Measurements from ENCODE around the gene PFKP. TPM values are rescaled to one million over a fixed set of nuclear protein-coding genes. Genes with fewer than 3 reads are reported as not detected.
"Not testable (repeated sequence)": the region's sequence is repeated elsewhere in the genome, so short reads cannot be mapped to it uniquely, and the experiment has no call there.

Gene PFKP
- total RNA-seq, 3 donors from 2014 or later, result 239 to 271 (median 253) TPM

GRCh38 chr10:3056280-3057037 is 10.9 kb upstream of the PFKP start:
- DNase-seq (no peak), ATAC-seq (peak in 1 of 2 donors; percentile 15)
- H3K36me3 Mint-ChIP-seq (ENCODE audit: insufficient read depth), result no peaks in the 10 kb centered on the region
- peaks cover 16% of the 10 kb centered on the region for H3K27me3 Mint-ChIP-seq (ENCODE audit: low read depth)
- H3K9me3 Mint-ChIP-seq, result no peaks in the 10 kb centered on the region
- H3K4me1 Mint-ChIP-seq (ENCODE audit: low read depth), result peaks cover 4% of the 10 kb centered on the region
- H3K4me3 Mint-ChIP-seq, result no peak overlapping the region

GRCh38 chr10:3057946-3058345 is 9.4 kb upstream of the PFKP start:
- no peak for ATAC-seq
- no peaks in the 10 kb centered on the region for H3K36me3 Mint-ChIP-seq (ENCODE audit: insufficient read depth)
- peaks cover 10% of the 10 kb centered on the region for H3K27me3 Mint-ChIP-seq (ENCODE audit: low read depth)
- H3K4me1 Mint-ChIP-seq (ENCODE audit: low read depth), result peaks cover 4% of the 10 kb centered on the region
- no peak for DNase-seq
- H3K9me3 Mint-ChIP-seq, result no peaks in the 10 kb centered on the region
- no peak overlapping the region for H3K4me3 Mint-ChIP-seq

GRCh38 chr10:3059974-3060373 is 7.4 kb upstream of the PFKP start:
- peaks cover 4% of the 10 kb centered on the region for H3K4me1 Mint-ChIP-seq (ENCODE audit: low read depth)
- peaks cover 1% of the 10 kb centered on the region for H3K27me3 Mint-ChIP-seq (ENCODE audit: low read depth)
- no peaks in the 10 kb centered on the region for H3K9me3 Mint-ChIP-seq
- H3K4me3 Mint-ChIP-seq, result no peak overlapping the region
- no peak for DNase-seq
- ATAC-seq, result no peak
- H3K36me3 Mint-ChIP-seq (ENCODE audit: insufficient read depth), result no peaks in the 10 kb centered on the region

- Mint-ChIP-seq H3K36me3 (ENCODE audit: insufficient read depth) (no peaks in the 10 kb centered on the region), H3K9me3 (no peaks in the 10 kb centered on the region), H3K4me1 (ENCODE audit: low read depth) (peaks cover 4% of the 10 kb centered on the region), H3K4me3 (no peak overlapping the region), H3K27me3 (ENCODE audit: low read depth) (peaks cover under 1% of the 10 kb centered on the region)
- DNase-seq (no peak), ATAC-seq (peak; percentile 57 to 61)
Measured at GRCh38 chr10:3060481-3060889, 6.9 kb upstream of the PFKP start.

- not testable (repeated sequence) for H3K36me3 Mint-ChIP-seq (ENCODE audit: insufficient read depth); H3K4me1 Mint-ChIP-seq (ENCODE audit: low read depth); H3K9me3 Mint-ChIP-seq; ATAC-seq; DNase-seq; H3K27me3 Mint-ChIP-seq (ENCODE audit: low read depth); H3K4me3 Mint-ChIP-seq
Measured at GRCh38 chr10:3061323-3061898, 5.9 kb upstream of the PFKP start.

GRCh38 chr10:3062502-3063186 is 4.7 kb upstream of the PFKP start:
- H3K4me1 Mint-ChIP-seq (ENCODE audit: low read depth), result no peaks in the 10 kb centered on the region
- H3K4me3 Mint-ChIP-seq, result no peak overlapping the region
- no peaks in the 10 kb centered on the region for H3K9me3 Mint-ChIP-seq
- H3K36me3 Mint-ChIP-seq (ENCODE audit: insufficient read depth), result no peaks in the 10 kb centered on the region
- no peaks in the 10 kb centered on the region for H3K27me3 Mint-ChIP-seq (ENCODE audit: low read depth)
- no peak for ATAC-seq
- no peak for DNase-seq

GRCh38 chr10:3064423-3064822 is 2.9 kb upstream of the PFKP start:
- Mint-ChIP-seq H3K27me3 (ENCODE audit: low read depth) (no peaks in the 10 kb centered on the region), H3K36me3 (ENCODE audit: insufficient read depth) (peaks cover 4% of the 10 kb centered on the region), H3K9me3 (no peaks in the 10 kb centered on the region), H3K4me3 (no peak overlapping the region), H3K4me1 (ENCODE audit: low read depth) (peaks cover 4% of the 10 kb centered on the region)
- DNase-seq, result no peak
- no peak for ATAC-seq

- Mint-ChIP-seq H3K4me3 (peak overlapping the region; percentile 70), H3K4me1 (ENCODE audit: low read depth) (peaks cover 16% of the 10 kb centered on the region), H3K36me3 (ENCODE audit: insufficient read depth) (peaks cover 15% of the 10 kb centered on the region), H3K9me3 (no peaks in the 10 kb centered on the region), H3K27me3 (ENCODE audit: low read depth) (no peaks in the 10 kb centered on the region)
- DNase-seq, result no peak
- ATAC-seq, result no peak
Measured at GRCh38 chr10:3065622-3066021, 1.7 kb upstream of the PFKP start.

- ATAC-seq (no peak), DNase-seq (no peak)
- H3K27me3 Mint-ChIP-seq (ENCODE audit: low read depth), result no peaks in the 10 kb centered on the region
- peak overlapping the region; percentile 72 for H3K4me3 Mint-ChIP-seq
- peaks cover 22% of the 10 kb centered on the region for H3K4me1 Mint-ChIP-seq (ENCODE audit: low read depth)
- H3K36me3 Mint-ChIP-seq (ENCODE audit: insufficient read depth), result peaks cover 22% of the 10 kb centered on the region
- H3K9me3 Mint-ChIP-seq, result peaks cover 4% of the 10 kb centered on the region
Measured at GRCh38 chr10:3066317-3067117, 831 bp upstream of the PFKP start.

- DNase-seq (no peak), ATAC-seq (peak in 1 of 2 donors; percentile 20)
- Mint-ChIP-seq H3K27me3 (ENCODE audit: low read depth) (no peaks in the 10 kb centered on the region), H3K4me1 (ENCODE audit: low read depth) (peaks cover 35% of the 10 kb centered on the region), H3K9me3 (peaks cover 4% of the 10 kb centered on the region), H3K36me3 (ENCODE audit: insufficient read depth) (peaks cover 28% of the 10 kb centered on the region), H3K4me3 (peak overlapping the region; percentile 92)
Measured at GRCh38 chr10:3067859-3068179, 471 bp downstream of the PFKP start.

- H3K9me3 Mint-ChIP-seq, result peaks cover 4% of the 10 kb centered on the region
- H3K4me3 Mint-ChIP-seq, result peak overlapping the region; percentile 92
- DNase-seq (peak; percentile 63), ATAC-seq (peak; percentile 42 to 49)
- no peaks in the 10 kb centered on the region for H3K27me3 Mint-ChIP-seq (ENCODE audit: low read depth)
- peaks cover 31% of the 10 kb centered on the region for H3K36me3 Mint-ChIP-seq (ENCODE audit: insufficient read depth)
- peaks cover 37% of the 10 kb centered on the region for H3K4me1 Mint-ChIP-seq (ENCODE audit: low read depth)
Measured at GRCh38 chr10:3068201-3068967, 1.0 kb downstream of the PFKP start.

- H3K36me3 Mint-ChIP-seq (ENCODE audit: insufficient read depth), result peaks cover 34% of the 10 kb centered on the region
- peak; percentile 29 for DNase-seq
- H3K9me3 Mint-ChIP-seq, result peaks cover 4% of the 10 kb centered on the region
- peak overlapping the region; percentile 92 for H3K4me3 Mint-ChIP-seq
- H3K4me1 Mint-ChIP-seq (ENCODE audit: low read depth), result peaks cover 39% of the 10 kb centered on the region
- H3K27me3 Mint-ChIP-seq (ENCODE audit: low read depth), result no peaks in the 10 kb centered on the region
- ATAC-seq, result peak; percentile 5 to 6
Measured at GRCh38 chr10:3068968-3069737, 1.8 kb downstream of the PFKP start.

- Mint-ChIP-seq H3K4me3 (peak overlapping the region; percentile 85), H3K27me3 (ENCODE audit: low read depth) (no peaks in the 10 kb centered on the region), H3K4me1 (ENCODE audit: low read depth) (peaks cover 39% of the 10 kb centered on the region), H3K9me3 (peaks cover 4% of the 10 kb centered on the region), H3K36me3 (ENCODE audit: insufficient read depth) (peaks cover 35% of the 10 kb centered on the region)
- no peak for ATAC-seq
- no peak for DNase-seq
Measured at GRCh38 chr10:3069876-3070275, 2.5 kb downstream of the PFKP start.
